K562 (cell line): ENCODE results near the gene ICAM1. TPM values are rescaled to one million over a fixed set of nuclear protein-coding genes. Genes with fewer than 3 reads are reported as not detected.

Experiments used
- BHLHE40 ChIP-seq: IDR thresholded peaks from 2 replicates; pipeline ENCODE4 v1.6.1; 2011; ENCODE audit warnings: low read length, improper control_type of control experiment
- CHD2 ChIP-seq: IDR thresholded peaks from 2 replicates; pipeline ENCODE4 v1.6.1; 2011; ENCODE audit warnings: low read depth, low read length
- CLOCK ChIP-seq: fragments of 250-450 bp; sonication (Bioruptor Pico); IDR thresholded peaks from 2 replicates; pipeline ENCODE4 v1.4.0; 2020; ENCODE audit warnings: mild to moderate bottlenecking, moderate library complexity, borderline replicate concordance
- E2F3 ChIP-seq: fragments of 250-450 bp; sonication (Bioruptor Pico); IDR thresholded peaks from 2 replicates; pipeline ENCODE4 v1.4.0; 2020; ENCODE audit warnings: mild to moderate bottlenecking
- HLTF ChIP-seq: fragments of 450-650 bp; IDR thresholded peaks from 2 replicates; pipeline ENCODE4 v1.6.1; 2016
- KLF13 ChIP-seq: fragments of 450-650 bp; IDR thresholded peaks from 2 replicates; pipeline ENCODE4 v1.6.1; 2016; ENCODE audit warnings: missing genetic modification characterization, low read depth, mild to moderate bottlenecking, missing compliant biosample characterization, moderate library complexity, borderline replicate concordance
- NR3C1 ChIP-seq: sonication (generic); formaldehyde crosslinking; IDR thresholded peaks from 2 replicates; pipeline ENCODE4 v1.8.1; 2022; ENCODE audit warnings: missing genetic modification reagents
- OTX1 ChIP-seq: fragments of 450-650 bp; formaldehyde crosslinking; IDR thresholded peaks from 2 replicates; pipeline ENCODE4 v1.4.0; 2022; ENCODE audit warnings: mild to moderate bottlenecking
- POLR3G ChIP-seq: IDR thresholded peaks from 2 replicates; pipeline ENCODE4 v1.6.1; 2011; ENCODE audit not compliant: insufficient read length, insufficient replicate concordance; ENCODE audit errors: extremely low read depth
- SRF ChIP-seq, 2 experiments: fragments of 250-450, 450-650 bp in 1 of 2; sonication (Bioruptor Pico) in 1 of 2; sonication (generic) in 1 of 2; formaldehyde crosslinking; IDR thresholded peaks; 2 replicates each; pipeline versions ENCODE4 v1.5.0 to v1.5.1; 2020 to 2022; ENCODE audit warnings: mild to moderate bottlenecking in 1 of 2, missing genetic modification reagents in 1 of 2
- VEZF1 ChIP-seq: fragments of 200-800 bp; sonication (Bioruptor generic); IDR thresholded peaks from 2 replicates; pipeline ENCODE4 v1.6.1; 2017; ENCODE audit warnings: missing genetic modification characterization, missing compliant biosample characterization
- YY1 ChIP-seq, 3 experiments: IDR thresholded peaks; 2 replicates each; pipeline ENCODE4 v1.6.1; 2011; ENCODE audit warnings: low read length in 2 of 3, mild to moderate bottlenecking in 2 of 3, moderate library complexity in 2 of 3, borderline replicate concordance in 1 of 3, control low read depth in 1 of 3, low read depth in 1 of 3; ENCODE audit not compliant: insufficient read depth in 3 of 3, insufficient replicate concordance in 2 of 3, control insufficient read depth in 1 of 3, insufficient read length in 1 of 3; ENCODE audit errors: extremely low read depth in 1 of 3
- ZBED1 ChIP-seq: IDR thresholded peaks from 2 replicates; pipeline ENCODE4 v1.6.1; 2014
- ZNF12 ChIP-seq: sonication (generic); formaldehyde crosslinking; IDR thresholded peaks from 2 replicates; pipeline ENCODE4 v1.4.0; 2020; ENCODE audit warnings: mild to moderate bottlenecking, missing genetic modification reagents
- polyA plus RNA-seq, 8 experiments: library from polyadenylated mRNA; depleted of rRNA in 4 of 8; stranded (reverse) in 5 of 8; unstranded in 3 of 8; fragments of >200 nt; fragmentation: Nextera tagmentation in 2 of 8; fragmentation: Illumina TruSeq in 1 of 8; extraction: Ambion mirVana in 2 of 8; extraction: Trizol in 1 of 8; gene quantifications; 2 replicates each; pipeline versions ENCODE4 v1.2.1 to v1.2.3, GENCODE V29; 2011 to 2014; ENCODE audit warnings: inconsistent platforms in 1 of 8, missing spikeins in 1 of 8
- total RNA-seq, 7 experiments: library from RNA; depleted of rRNA in 6 of 7; stranded (reverse); fragments of >200 nt in 6 of 7; fragmentation: Illumina TruSeq in 2 of 7; extraction: Trizol in 2 of 7; gene quantifications; 2 replicates each; pipeline versions ENCODE4 v1.2.1 to v1.2.3, GENCODE V29; 2011 to 2021; ENCODE audit warnings: low replicate concordance in 1 of 7

ICAM1 gene
- total and polyA plus RNA-seq, 9 of the 15 experiments (the other 6 are each of a cell fraction or from before 2014, with no cell fraction given): 2.3 to 24.4 (median 13.4) TPM

- TF ChIP-seq NR3C1 (CRISPR knock-in tag): peak; percentile 92; the same call in 1 of the 2 replicates
- TF ChIP-seq YY1 (IDR thresholded peaks at IDR 0.05; ENCODE audit: borderline replicate concordance in 1 of 3, control insufficient read depth in 1 of 3, extremely low read depth in 1 of 3, insufficient read depth in 3 of 3, insufficient read length in 1 of 3, insufficient replicate concordance in 2 of 3, low read depth in 1 of 3, low read length in 2 of 3): peak in 2 of 3 experiments; percentile 70 to 75
- peak; percentile 95 for TF ChIP-seq CHD2
- TF ChIP-seq HLTF: peak; percentile 65; the same call in 1 of the 2 replicates
- TF ChIP-seq BHLHE40: peak; percentile 69
- TF ChIP-seq VEZF1 (CRISPR knock-in tag): 0 out of 2 replicates have a peak, but pooled peaks have one; percentile 29
- TF ChIP-seq KLF13 (tag): peak; percentile 57; the same call in 1 of the 2 replicates
- TF ChIP-seq ZNF12: peak; percentile 74; the same call in 1 of the 2 replicates
- TF ChIP-seq POLR3G: no peak
- TF ChIP-seq E2F3: peak; percentile 55; the same call in 1 of the 2 replicates
- peak in 1 of 2 experiments; percentile 92; a peak in 2 of 4 replicates for TF ChIP-seq SRF (CRISPR knock-in tag; IDR thresholded peaks at IDR 0.05)
- peak; percentile 81; the same call in 1 of the 2 replicates for TF ChIP-seq OTX1 (CRISPR knock-in tag)
- TF ChIP-seq ZBED1: peak; percentile 64; the same call in 1 of the 2 replicates
- TF ChIP-seq CLOCK (CRISPR knock-in tag): no peak
These were observed 18.9 kb upstream of the ICAM1 start, which contains the start of gene MRPL4 (continued) for GRCh38 chr19:10251792-10252694.
